Hematopoietic multipotent progenitor cell treated with erythropoietin and hydrocortisone succinate and interleukin-3 and kit ligand, for 17 days (in vitro differentiated cells): ENCODE data around the gene FHOD1.

Source experiments
- DNase-seq: peaks from one replicate; pipeline ENCODE4 v3.0.0-alpha.2; 2015; ENCODE audit warnings: low spot score

FHOD1 gene

GRCh38 chr16:67207249-67208091 lies 39.8 kb downstream of the FHOD1 start:
- peak; percentile 63 for DNase-seq

DNA sequence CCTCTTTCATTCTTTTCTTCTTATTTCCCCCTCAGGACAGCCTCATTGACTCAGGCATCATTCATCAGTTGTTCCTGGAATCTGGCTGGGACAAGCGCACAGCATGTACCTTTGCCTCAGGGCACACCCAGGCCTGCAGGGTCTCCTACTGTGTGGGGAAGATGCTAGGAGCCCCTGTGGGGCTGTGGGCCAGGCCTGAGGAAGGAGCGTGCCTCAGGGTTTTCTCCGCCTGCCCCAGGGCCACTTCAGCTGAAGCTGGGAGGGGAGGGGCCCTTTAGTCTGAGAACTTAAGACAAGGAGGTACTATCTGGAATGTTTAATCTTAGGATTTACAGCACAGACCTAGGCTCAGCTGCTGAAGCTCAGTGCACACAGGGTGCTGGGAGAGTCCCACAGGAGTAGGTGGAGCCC lies 40.4 kb downstream of the FHOD1 start:
- no peak for DNase-seq

- no peak for DNase-seq
Measured at GRCh38 chr16:67206129-67206837, 41.0 kb downstream of the FHOD1 start.

GRCh38 chr16:67204076-67204475 lies 43.2 kb downstream of the FHOD1 start:
- DNase-seq: no peak

DNA sequence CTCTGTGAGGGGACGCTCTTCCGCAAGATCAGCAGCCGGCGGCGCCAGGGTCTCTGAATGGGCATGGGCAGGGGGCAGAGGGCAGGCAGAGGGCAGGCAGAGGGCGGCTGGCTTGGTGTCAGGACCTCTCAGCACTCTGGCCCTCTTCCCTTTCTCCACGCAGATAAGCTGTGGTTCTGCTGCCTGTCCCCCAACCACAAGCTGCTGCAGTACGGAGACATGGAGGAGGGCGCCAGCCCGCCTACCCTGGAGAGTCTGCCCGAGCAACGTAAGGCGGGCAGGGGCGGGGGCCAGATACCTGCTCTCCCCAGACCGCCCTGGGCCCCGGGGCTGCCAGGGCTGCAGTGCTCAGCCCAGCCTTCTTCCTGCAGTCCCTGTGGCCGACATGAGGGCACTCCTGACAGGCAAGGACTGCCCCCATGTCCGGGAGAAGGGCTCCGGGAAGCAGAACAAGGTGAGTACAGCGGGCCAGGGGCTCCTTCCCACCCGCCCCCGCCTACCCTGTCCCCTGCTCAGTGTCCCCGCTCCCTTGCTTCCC lies 44.3 kb downstream of the FHOD1 start:
- DNase-seq: no peak

DNA sequence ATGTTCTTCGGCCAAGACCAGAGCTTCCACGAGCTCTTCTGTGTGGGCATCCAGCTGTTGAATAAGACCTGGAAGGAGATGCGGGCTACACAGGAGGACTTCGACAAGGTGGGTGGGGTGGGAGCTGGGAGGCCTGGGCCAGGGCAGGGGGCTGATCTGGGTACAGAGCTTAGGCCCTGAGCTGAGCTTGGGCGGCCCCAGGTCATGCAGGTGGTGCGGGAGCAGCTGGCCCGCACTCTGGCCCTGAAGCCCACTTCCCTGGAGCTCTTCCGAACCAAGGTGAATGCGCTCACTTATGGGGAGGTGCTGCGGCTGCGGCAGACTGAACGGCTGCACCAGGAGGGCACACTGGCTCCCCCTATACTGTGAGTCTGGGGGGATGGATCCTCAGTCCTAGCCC lies 44.9 kb downstream of the FHOD1 start:
- no peak for DNase-seq

GRCh38 chr16:67201411-67202345 lies 45.6 kb downstream of the FHOD1 start:
- no peak for DNase-seq

- no peak for DNase-seq
Measured at GRCh38 chr16:67200491-67200890, 46.8 kb downstream of the FHOD1 start.

DNA sequence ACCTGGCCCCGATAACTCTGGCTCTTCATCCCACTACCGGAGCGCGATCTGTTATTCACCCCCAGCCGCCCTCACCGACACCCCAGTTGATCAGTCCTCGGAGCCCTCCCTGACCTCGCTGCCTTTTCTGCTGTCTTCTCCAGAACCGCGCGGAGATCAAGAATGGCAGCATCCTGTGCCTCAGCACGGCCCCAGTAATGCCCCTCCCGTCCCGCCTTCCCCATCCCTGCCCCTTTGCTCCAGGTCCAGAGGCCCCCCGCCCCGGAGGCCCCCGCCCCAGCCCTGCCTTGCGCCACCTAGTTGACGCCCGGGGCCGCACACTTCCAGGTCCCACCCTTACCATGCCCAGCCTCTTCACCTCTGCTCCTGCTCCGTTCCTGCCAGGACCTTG lies 47.5 kb downstream of the FHOD1 start:
- no peak for DNase-seq

DNA sequence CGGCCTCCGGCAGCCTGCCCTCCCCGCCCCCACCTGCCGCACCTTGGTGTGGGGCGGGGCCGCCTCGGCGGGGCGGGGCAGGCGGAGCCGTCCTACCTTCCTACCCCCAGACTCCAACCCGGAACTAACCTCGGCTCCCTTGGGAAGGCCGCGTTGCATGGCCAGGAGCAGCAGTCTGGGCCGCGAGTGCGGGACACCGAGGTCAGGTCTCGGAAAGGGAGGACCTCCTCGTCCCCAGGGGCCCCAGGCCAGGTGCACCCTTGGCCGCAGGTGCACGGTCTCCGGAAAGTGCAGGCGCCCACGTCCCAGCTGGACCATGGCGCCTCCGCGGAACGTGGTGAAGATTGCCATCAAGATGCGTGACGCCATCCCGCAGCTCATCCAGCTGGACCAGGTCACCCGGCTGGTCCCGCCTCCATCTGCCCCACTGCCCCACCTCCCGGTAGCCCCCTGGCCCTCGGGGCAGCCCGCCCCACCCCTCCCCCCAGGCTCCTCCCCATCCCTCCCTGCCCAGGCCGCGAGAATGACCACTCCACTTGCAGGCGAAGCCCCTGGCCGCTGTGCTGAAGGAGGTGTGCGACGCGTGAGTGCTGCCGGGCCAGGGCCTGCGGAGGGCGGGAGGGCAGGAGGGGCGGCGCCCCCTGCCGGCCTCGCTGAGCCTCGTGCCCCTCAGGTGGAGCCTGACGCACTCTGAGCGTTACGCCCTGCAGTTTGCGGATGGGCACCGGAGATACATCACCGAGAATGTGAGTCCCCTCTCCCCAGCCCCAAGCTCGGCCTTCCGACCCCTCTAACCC lies 48.1 kb downstream of the FHOD1 start, which contains the start of gene ELMO3:
ELMO3 (plus strand) TSS at position 121 of the 797 bp plus-strand sequence; CDS start at position 317, 196 bp downstream.
- DNase-seq: no peak

DNA sequence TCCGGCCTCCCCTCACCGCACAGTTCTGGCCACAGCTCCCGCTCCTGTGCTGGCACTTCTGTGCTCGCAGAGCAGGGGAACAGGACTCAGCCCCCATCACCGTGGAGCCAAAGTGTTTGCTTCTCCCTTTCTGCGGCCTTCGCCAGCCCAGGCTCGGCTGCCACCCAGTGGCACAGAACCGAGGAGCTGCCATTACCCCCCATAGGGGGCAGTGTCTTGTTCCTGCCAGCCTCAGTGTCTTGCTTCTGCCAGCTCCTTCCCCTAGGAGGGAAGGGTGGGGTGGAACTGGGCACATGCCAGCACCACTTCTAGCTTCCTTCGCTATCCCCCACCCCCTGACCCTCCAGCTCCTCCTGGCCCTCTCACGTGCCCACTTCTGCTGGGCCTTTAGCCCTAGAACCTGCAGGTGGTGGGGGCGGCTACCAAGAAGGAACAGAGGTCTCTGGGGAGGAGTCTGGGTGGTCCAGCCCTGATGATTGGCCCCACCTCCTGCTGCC lies 49.0 kb downstream of the FHOD1 start:
- peak; percentile 80 for DNase-seq

- no peak for DNase-seq
Measured at GRCh38 chr16:67197704-67198103, 49.6 kb downstream of the FHOD1 start.

DNA sequence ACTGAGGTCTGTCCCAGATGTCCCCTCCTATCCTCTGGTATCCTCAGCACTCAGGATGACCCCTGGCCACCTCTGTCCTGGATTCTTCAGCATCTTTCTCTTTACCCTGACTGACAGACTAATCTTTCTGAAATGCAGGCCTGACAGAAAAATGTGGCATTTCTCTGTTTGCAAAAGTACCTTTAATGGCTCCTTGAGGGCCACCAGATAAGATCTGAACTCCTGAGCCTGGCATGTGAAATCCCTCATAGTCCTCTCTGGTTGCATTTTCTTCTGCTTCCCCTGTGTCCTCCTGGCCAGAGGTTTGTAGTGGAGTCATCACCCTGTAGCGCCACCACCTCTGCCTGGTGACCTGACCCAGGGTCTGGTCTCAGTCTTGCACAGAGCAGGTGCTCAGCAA lies 50.4 kb downstream of the FHOD1 start:
- DNase-seq: peak; percentile 35

- peak; percentile 41 for DNase-seq
Measured at GRCh38 chr16:67195676-67196075, 51.6 kb downstream of the FHOD1 start.

GRCh38 chr16:67194260-67194659 lies 53.0 kb downstream of the FHOD1 start:
- peak; percentile 89 for DNase-seq

DNA sequence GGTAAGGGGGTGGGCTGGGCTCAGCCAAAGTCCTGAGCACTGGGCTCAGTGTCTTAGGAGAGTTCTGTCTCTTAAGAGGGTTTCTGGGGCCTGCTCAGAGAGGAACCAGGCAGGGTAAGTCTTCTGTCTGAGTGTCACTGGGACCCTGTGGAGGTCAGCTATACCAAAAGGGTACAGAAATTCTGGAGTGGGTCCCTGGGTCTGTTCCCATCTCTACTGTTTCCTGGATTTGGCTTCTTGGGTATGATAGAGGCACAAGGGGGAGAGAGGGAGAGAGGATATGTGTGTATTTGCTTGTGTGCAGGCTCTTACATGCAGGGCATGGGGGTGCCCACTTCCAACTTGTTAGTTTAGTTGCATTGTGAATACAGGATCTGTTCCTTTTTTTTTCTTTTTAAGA lies 53.7 kb downstream of the FHOD1 start:
- peak; percentile 59 for DNase-seq

DNA sequence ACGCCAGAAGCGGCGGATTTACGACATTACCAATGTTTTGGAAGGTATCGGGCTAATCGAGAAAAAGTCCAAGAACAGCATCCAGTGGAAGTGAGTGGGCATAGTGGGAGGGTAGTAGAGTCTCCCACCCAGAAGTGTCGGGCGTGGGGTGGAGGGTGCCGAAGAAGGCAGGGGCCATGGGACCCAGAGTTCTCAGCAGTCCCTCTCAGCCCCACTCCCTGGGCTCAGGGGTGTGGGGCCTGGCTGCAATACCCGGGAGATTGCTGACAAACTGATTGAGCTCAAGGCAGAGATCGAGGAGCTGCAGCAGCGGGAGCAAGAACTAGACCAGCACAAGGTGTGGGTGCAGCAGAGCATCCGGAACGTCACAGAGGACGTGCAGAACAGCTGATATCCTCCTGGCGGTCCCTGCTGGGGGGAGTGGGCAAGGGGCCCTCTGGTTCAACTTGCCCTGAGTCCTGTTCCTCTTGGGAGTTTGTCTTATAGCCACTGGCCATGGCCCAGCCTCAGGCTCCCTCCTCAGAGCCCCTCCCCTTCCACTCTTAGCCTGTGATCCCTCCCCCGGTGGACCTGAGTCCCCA lies 54.4 kb downstream of the FHOD1 start:
- DNase-seq: peak; percentile 62

DNA sequence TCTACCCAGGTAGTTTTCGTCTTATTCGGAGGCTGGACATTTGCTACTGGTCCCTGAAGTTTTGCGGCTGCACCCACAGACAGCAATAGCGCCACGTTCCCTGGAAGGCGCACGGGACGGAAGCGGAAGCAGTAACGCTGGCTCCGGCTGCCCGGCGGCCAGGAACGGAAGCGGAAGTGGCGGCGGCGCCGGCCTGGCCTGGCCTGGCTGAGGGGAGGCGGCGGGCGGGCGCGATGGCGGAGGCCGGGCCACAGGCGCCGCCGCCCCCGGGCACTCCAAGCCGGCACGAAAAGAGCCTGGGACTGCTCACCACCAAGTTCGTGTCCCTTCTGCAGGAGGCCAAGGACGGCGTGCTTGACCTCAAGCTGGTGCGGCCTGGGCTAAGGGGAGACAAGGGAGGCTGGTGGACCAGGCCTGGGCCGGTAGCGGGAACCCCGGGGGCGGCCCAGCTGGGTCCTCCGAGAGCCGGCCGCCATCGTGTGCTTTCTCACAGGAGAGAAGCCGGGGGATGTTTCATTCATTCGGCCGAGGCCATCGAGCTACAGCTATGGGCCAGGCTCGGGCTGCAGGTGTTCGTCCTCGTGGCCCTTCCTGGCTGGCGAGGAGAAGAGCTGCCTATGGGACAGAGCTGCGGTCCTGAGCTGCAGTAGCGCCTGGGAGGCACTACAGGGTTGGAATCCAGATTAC lies 55.1 kb downstream of the FHOD1 start, which contains the start of gene E2F4:
E2F4 (plus strand) TSS at position 161 of the 687 bp plus-strand sequence; CDS start at position 234, 73 bp downstream.
- DNase-seq: peak; percentile 94

GRCh38 chr16:67191411-67191994 lies 55.8 kb downstream of the FHOD1 start:
- DNase-seq: peak; percentile 67
